Fibroblast of peridontal ligament (primary cell): ENCODE measurements around the gene NOX1.
"Not testable (repeated sequence)": the region's sequence is repeated elsewhere in the genome, so short reads cannot be mapped to it uniquely, and the experiment has no call there.

Experiments
- DNase-seq: peaks from one replicate; pipeline ENCODE4 v3.0.0-alpha.2; 2010; ENCODE audit errors: extremely low read depth

Gene NOX1

GRCh38 chrX:100819837-100820666 lies 54.1 kb downstream of the NOX1 start, which contains the start of gene CSTF2:
Gene CSTF2 (plus strand): TSS chrX:100820391. CDS start chrX:100820417, 26 bp downstream.
- peak; percentile 71 for DNase-seq

GRCh38 chrX:100819534-100819836 lies 54.7 kb downstream of the NOX1 start:
- no peak for DNase-seq

GRCh38 chrX:100817340-100817739 lies 56.8 kb downstream of the NOX1 start:
- DNase-seq = no peak

- no peak for DNase-seq
These were observed 61.7 kb downstream of the NOX1 start for GRCh38 chrX:100812216-100813158.

GRCh38 chrX:100808265-100808664 lies 65.9 kb downstream of the NOX1 start:
- not testable (repeated sequence) for DNase-seq

GRCh38 chrX:100804780-100805179 lies 69.4 kb downstream of the NOX1 start:
- DNase-seq = no peak

GRCh38 chrX:100802843-100803242 lies 71.3 kb downstream of the NOX1 start:
- DNase-seq = no peak

- DNase-seq = no peak
These were observed 75.5 kb downstream of the NOX1 start for GRCh38 chrX:100798484-100799214.

- DNase-seq = no peak
These were observed 76.8 kb downstream of the NOX1 start for GRCh38 chrX:100797359-100797758.

GRCh38 chrX:100796371-100796770 lies 77.8 kb downstream of the NOX1 start:
- DNase-seq = not testable (repeated sequence)
